H1 (cell line): ENCODE results near the gene HAO2.

Experiments used
- CHD2 ChIP-seq: IDR thresholded peaks from 2 replicates; pipeline ENCODE4 v1.6.1; 2012; ENCODE audit warnings: low read length, improper control_type of control experiment
- CTCF ChIP-seq, 3 experiments: IDR thresholded peaks; 1 replicate in 2 of 3; 2 replicates in 1 of 3; pipeline versions ENCODE4 v1.5.1 to v1.6.1; 2011; ENCODE audit warnings: low read length in 3 of 3, mild to moderate bottlenecking in 3 of 3, inconsistent platforms in 2 of 3, low read depth in 1 of 3, moderate library complexity in 1 of 3; ENCODE audit not compliant: insufficient read depth in 1 of 3; ENCODE audit errors: control extremely low read depth in 1 of 3
- E2F6 ChIP-seq: IDR thresholded peaks from 2 replicates; pipeline ENCODE4 v1.6.1; 2012; ENCODE audit warnings: inconsistent platforms
- EP300 ChIP-seq, 2 experiments: IDR thresholded peaks; 1 replicate in 1 of 2; 2 replicates in 1 of 2; pipeline ENCODE4 v1.6.1; 2011 to 2012; ENCODE audit warnings: low read depth in 2 of 2, low read length in 2 of 2, mild to moderate bottlenecking in 2 of 2, borderline replicate concordance in 1 of 2, inconsistent platforms in 1 of 2, moderate library complexity in 1 of 2
- JUN ChIP-seq: IDR thresholded peaks from 2 replicates; pipeline ENCODE4 v1.6.1; 2011; ENCODE audit warnings: low read depth, mild to moderate bottlenecking, improper control_type of control experiment, low read length
- POLR2A ChIP-seq, 2 experiments: IDR thresholded peaks; 1 replicate in 1 of 2; 2 replicates in 1 of 2; pipeline ENCODE4 v1.6.1; 2011; ENCODE audit warnings: low read depth in 2 of 2, low read length in 2 of 2, mild to moderate bottlenecking in 2 of 2; ENCODE audit errors: control extremely low read depth in 1 of 2
- POLR2AphosphoS5 ChIP-seq: IDR thresholded peaks from 2 replicates; pipeline ENCODE4 v1.6.1; 2011; ENCODE audit warnings: low read depth, low read length
- RAD21 ChIP-seq, 2 experiments: IDR thresholded peaks in 1 of 2; conservative IDR thresholded peaks in 1 of 2; 2 replicates each; pipeline ENCODE4 v1.6.1; 2011; ENCODE audit warnings: low read depth in 2 of 2, low read length in 2 of 2, improper control_type of control experiment in 1 of 2, inconsistent platforms in 1 of 2, mild to moderate bottlenecking in 1 of 2, moderate library complexity in 1 of 2
- RXRA ChIP-seq: IDR thresholded peaks from 2 replicates; pipeline ENCODE4 v1.6.1; 2011; ENCODE audit warnings: low read depth, mild to moderate bottlenecking, low read length, moderate library complexity; ENCODE audit not compliant: insufficient read depth
- SAP30 ChIP-seq: fragments of 300-600 bp; sonication (generic); IDR thresholded peaks from 2 replicates; pipeline ENCODE4 v1.7.1; 2012; ENCODE audit warnings: low read length, moderate library complexity, mild to moderate bottlenecking, inconsistent platforms; ENCODE audit not compliant: insufficient read depth, insufficient replicate concordance
- SIN3A ChIP-seq, 2 experiments: IDR thresholded peaks in 1 of 2; conservative IDR thresholded peaks in 1 of 2; 2 replicates each; pipeline ENCODE4 v1.6.1; 2011 to 2012; ENCODE audit warnings: low read length in 2 of 2, improper control_type of control experiment in 1 of 2, low read depth in 1 of 2, mild to moderate bottlenecking in 1 of 2
- TAF1 ChIP-seq: IDR thresholded peaks from 2 replicates; pipeline ENCODE4 v1.6.1; 2011; ENCODE audit warnings: mild to moderate bottlenecking, low read depth, low read length

- TF ChIP-seq EP300 (IDR thresholded peaks at IDR 0.05; ENCODE audit: borderline replicate concordance in 1 of 2, low read depth in 2 of 2, low read length in 2 of 2) (no peak), CTCF (IDR thresholded peaks at IDR 0.05; ENCODE audit: control extremely low read depth in 1 of 3, insufficient read depth in 1 of 3, low read depth in 1 of 3, low read length in 3 of 3) (peak; percentile 54 to 87 (median 76)), TAF1 (no peak), RXRA (no peak), POLR2AphosphoS5 (no peak), POLR2A (IDR thresholded peaks at IDR 0.05; ENCODE audit: control extremely low read depth in 1 of 2, low read depth in 2 of 2, low read length in 2 of 2) (no peak), CHD2 (0 out of 2 replicates have a peak, but pooled peaks have one; percentile 19), SAP30 (no peak), RAD21 (IDR thresholded peaks at IDR 0.05 in 1 of 2, conservative IDR thresholded peaks at IDR 0.05 in 1 of 2; ENCODE audit: low read depth in 2 of 2, low read length in 2 of 2) (peak in 1 of 2 experiments; percentile 5; a peak in 1 of 4 replicates), JUN (no peak), SIN3A (conservative IDR thresholded peaks at IDR 0.05 in 1 of 2, IDR thresholded peaks at IDR 0.05 in 1 of 2; ENCODE audit: low read depth in 1 of 2, low read length in 2 of 2) (no peak), E2F6 (peak; percentile 73)
These were observed 41.0 kb upstream of the HAO2 start for GRCh38 chr1:119327450-119328155.
